Right lobe of liver (tissue), 4 donors: Measurements from ENCODE around the gene SLX4IP.

Experiments used
- POLR2A ChIP-seq: fragments of 450-650 bp; IDR thresholded peaks from one replicate; pipeline ENCODE4 v1.6.1; 2017; ENCODE audit warnings: antibody characterized with exemption, mild to moderate bottlenecking
- TF ChIP-seq, protein P1 (sequence below), 4 donors: fragments of 200-600 bp in 3 of 4; fragments of 450-650 bp in 1 of 4; IDR thresholded peaks; one replicate each; pipeline versions ENCODE4 v1.5.1 to v1.8.0; 2016 to 2022; ENCODE audit warnings: antibody characterized with exemption in 4 of 4, mild to moderate bottlenecking in 2 of 4
- donor health status: DM: no; HTN: no; CAD: no.
- donor health status: DM: no; HTN: no; CAD: no.
- donor health status: DM: no; HTN: yes; CAD: no.

GRCh38 chr20:10508060-10508459 is 73.0 kb downstream of the SLX4IP start:
- TF ChIP-seq, protein P1, sequence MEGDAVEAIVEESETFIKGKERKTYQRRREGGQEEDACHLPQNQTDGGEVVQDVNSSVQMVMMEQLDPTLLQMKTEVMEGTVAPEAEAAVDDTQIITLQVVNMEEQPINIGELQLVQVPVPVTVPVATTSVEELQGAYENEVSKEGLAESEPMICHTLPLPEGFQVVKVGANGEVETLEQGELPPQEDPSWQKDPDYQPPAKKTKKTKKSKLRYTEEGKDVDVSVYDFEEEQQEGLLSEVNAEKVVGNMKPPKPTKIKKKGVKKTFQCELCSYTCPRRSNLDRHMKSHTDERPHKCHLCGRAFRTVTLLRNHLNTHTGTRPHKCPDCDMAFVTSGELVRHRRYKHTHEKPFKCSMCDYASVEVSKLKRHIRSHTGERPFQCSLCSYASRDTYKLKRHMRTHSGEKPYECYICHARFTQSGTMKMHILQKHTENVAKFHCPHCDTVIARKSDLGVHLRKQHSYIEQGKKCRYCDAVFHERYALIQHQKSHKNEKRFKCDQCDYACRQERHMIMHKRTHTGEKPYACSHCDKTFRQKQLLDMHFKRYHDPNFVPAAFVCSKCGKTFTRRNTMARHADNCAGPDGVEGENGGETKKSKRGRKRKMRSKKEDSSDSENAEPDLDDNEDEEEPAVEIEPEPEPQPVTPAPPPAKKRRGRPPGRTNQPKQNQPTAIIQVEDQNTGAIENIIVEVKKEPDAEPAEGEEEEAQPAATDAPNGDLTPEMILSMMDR (IDR thresholded peaks at IDR 0.05), result no peak
- no peak for TF ChIP-seq POLR2A
